Measurements from ENCODE around the gene MAST4.

DNA sequence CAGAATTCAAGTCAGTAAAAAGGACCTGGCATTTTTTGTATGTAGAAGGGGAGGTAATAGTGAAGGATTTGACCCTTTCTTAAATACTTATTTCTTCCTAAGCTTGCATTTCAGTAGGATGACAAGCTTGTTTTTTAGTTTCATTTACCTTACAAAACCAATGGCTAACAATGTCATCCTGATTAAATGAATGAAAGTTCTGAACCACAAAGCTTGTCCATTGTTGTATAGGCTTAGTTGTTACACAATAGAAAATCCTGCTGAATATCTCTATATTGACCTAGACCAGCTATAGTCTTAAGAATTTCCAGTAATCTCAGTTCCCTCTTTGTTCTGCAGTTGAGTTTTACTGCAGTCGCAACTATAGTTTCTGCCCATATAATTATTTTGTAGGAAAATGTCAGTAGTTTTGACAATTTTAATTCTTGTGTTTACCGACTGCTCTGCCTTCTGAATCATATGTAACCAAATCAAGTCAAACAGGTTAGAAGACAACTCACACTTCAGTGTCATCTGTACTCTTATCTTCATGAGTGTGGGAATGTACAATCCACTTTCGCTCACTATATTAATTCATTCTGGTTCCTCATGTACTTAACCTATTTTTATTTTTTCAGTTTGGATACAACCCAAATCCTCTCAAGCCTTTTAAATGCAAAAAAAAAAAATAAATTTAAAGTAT lies 404.7 kb downstream of the MAST4 start:
- no peak for TF ChIP-seq CTCF (IDR thresholded peaks at IDR 0.05)
- no peak for TF ChIP-seq POLR2A (IDR thresholded peaks at IDR 0.05)

Data from tibial nerve (tissue), 3 donors.